ENCODE data around the gene GPT2.
"Not testable (repeated sequence)": the region's sequence is repeated elsewhere in the genome, so short reads cannot be mapped to it uniquely, and the experiment has no call there.

GPT2 gene

DNA sequence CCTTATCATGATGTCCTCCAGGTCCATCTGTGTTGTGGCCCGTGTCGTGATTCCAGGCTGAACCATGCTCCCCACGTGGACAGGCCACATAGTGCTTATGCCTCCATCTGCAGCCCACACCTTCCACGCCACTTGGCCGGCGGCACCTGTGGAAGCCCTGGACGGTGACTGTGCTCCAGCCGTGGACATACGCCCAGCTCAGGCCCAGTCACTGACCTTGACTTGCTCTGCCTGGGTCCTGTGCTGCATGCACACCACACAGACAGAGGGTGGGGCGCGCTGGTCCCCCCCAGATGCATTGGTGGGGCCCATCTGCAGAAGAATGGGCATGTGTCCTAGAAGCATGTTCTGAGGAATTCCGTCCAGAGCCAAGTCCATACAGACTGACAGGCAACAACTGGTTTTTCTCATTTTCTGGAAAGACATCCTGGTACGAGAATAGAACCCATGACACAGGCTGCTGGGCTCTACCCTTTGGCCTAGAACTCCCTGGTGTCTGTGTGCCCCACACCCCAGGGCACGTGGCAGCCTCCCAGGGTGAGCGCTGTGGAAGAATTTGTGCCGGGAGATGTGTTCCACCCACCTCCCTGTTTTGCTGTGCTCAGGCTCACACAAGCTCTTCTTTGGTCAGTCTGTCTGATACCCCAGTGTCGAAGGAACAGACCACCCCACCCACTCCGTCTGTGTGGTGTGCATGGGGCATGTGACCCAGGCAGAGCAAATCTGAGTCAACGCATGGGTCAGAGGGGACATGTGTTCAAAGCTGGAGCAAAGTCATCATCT lies 39.5 kb downstream of the GPT2 start:
- no peak for DNase-seq

DNA sequence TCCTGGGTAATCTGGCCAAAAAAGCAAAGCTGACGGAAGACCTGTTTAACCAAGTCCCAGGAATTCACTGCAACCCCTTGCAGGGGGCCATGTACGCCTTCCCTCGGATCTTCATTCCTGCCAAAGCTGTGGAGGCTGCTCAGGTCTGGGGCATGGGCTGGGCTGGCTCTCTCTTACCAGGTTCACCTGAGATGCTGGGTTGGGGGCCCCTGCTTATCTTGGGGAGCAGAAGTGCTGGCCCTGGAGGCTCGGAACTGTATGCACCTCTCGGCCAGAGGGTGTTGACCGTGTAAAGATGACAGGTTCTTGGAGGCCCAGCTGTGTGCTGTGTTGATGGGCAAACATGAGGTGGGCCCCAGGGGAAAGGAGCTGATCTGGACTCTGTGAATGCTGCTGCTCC lies 40.2 kb downstream of the GPT2 start:
- no peak for DNase-seq

DNA sequence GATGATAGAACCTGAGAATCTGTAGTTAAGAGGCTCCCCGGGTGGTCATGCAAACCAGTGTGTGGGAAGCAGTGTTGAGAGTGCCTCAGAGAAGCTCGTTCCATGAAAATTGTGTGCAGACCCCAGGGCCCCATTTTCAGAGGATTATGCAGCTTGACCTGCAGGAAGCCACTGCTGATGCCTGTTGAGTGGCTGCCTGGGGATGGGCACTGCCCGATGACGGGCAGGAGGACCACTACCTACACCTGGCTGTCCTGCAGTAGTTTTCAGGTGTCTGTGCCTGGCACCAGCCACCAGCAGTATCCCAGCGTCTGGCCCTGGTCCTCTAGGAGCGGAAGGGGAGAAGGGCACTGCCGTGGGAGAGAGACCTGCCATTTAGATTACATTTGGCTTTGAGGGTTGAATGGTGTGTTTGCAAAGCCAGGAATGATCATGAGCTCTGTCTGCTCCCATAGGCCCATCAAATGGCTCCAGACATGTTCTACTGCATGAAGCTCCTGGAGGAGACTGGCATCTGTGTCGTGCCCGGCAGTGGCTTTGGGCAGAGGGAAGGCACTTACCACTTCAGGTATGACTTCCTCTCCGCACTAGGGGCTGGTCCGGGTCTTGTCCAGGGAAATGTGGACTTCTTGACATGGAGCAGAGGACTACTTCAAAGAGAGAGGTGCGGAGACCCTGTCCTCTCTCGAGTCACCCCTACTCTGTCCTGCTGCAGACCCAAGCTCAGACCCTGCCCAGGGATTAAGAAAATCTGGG lies 42.5 kb downstream of the GPT2 start:
- DNase-seq, result no peak

DNA sequence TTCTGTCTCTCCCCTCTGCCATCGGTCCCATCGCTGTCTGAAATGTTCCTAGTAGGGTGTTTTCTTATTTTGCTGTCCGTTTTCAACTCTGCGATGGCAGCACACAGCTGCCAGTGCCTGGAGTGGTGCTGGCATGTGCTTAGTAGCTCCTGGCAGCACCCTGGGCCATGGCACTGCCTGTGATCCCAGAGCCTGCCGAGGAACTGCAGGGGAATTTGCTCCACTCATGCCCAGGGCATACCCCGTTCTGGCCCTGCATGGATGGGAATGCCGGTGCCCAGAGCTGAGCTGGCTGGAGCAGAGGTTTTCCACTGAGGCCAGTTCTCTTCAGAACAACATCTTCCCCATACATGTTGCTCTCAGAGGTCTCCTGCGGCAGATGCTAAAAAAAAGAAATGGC lies 43.1 kb downstream of the GPT2 start:
- DNase-seq, result no peak

DNA sequence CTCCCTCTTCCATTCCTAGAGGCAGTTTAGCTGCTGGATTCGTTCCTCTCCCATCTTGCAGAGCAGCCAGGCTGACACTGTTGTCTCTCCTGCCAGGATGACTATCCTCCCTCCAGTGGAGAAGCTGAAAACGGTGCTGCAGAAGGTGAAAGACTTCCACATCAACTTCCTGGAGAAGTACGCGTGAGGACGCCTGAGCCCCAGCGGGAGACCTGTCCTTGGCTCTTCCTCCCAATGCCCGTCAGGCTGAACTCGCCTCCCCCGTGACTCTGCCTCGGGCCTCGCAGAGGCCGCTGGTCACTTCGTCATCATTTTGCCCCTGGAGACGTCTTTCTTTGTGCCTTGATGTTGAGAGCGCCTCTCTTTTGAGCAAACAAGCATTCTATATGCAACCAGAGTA lies 44.6 kb downstream of the GPT2 start:
- no peak for DNase-seq

DNA sequence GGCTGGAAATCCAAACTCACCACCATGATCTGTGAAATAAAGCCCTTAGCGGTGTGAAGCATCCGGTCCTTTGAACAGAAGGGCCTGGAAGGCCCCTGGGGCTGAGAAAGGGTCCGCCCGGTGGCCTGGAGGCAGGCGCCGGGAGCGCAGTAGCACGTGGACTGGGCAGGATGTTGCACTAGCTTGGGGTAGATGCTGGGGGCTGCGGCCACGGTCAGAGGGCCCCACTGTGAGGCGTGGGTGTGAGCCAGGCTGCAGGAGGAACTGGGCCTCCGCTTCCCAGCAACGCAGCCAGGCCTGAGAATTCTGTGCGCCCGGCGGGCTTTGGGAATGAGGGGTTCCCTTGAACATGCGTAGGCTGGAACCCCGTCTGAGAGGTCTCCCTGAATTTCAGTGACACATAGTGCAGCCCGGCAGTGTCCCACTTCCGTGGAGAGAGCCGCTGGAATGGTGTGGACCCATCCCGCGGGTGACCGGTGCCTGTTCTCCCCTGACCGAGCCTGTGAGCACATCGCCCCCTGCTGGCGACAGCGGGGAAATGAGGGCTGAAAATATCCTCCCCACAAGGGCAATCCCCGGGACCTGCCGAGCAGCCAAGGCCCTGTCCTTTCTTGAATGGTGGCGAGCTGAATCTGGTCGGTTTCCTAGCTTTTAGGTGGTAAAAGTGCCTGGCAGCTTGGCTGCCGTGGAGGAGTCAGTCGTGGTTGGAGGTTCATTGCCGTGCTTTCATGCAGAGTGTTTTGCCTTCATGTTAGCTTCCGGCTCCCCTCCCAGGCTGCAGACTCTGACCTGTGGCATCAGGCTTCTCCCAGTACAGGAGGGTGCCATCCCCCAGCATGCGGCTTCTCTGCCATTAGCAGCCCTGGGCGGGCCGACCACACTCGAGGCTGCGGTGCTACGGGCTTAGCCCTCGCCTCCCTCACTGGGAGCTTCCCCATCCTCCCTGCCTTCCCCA lies 45.5 kb downstream of the GPT2 start:
- peak in 1 of 2 experiments; percentile 15 for DNase-seq

DNA sequence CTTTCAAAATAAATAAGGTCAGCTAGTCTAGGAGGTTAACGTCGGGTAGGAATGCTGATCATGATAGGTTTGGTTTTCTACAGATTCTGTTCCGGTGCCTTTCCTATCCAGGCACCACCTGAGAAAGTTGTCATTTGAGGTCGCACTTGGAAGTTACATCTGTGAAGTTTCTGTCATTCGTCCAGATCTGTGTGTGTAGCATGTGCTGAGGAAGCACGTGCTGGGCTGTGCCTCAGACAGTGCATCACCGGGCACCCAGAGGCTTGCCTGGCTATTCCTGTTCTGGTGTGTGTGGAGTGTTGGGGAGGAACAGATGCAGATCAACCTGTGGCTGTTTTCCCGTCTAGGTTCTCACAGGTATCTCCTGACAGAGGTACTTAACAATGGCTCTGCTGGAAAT lies 46.7 kb downstream of the GPT2 start:
- no peak for DNase-seq

DNA sequence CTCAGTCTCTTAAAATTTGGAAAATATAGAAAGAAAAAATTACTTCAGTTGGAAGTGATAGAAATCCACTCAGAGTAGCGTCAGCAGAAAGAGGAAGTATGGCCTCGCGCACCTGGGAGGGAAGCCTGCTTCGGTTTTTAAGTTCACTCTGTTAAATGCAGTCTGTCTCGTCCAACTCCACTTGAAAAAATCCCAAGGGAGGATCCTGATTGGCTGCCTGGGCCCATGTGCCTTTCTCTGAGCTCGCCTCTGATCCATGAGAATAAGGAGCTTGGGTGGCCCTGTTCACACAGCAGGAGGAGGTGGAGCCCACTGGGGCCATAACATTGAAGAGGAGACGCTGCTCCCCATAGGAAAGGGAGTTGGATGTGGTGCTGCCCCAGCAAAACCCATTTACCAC lies 48.6 kb downstream of the GPT2 start:
- DNase-seq, result no peak

DNA sequence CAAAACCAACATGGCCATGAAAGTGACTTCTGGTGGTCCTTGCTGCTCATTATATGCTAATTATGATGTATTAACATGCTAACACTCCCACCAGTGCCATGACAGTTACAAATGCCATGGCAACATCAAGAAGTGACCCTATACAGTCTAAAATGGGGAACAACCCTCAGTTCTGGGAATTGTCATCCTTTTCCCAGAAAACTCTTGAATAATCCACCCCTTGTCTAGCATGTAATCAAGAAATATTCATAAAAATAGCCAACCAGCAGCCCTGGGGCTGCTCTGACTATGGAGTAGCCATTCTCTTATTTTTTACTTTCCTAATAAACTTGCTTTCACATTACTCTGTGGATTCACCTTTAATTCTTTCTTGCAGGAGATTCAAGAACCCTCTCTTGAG lies 53.4 kb downstream of the GPT2 start:
- no peak for DNase-seq

DNA sequence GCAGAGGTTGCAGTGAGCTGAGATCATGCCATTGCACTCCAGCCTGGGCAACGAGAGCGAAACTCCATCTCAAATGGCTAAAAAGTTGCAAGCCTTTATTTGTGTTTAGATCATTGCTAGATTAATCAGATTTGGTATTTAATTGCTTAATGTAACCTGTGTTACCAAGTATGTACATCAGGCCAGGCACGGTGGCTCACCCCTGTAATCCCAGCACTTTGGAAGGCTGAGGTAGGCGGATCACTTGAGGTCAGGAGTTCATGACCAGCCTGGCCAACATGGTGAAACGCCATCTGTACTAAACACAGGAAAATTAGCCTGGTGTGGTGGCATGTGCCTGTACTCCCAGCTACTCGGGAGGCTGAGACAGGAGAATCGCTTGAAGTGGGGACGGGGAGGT lies 60.6 kb downstream of the GPT2 start:
- not testable (repeated sequence) for DNase-seq

DNA sequence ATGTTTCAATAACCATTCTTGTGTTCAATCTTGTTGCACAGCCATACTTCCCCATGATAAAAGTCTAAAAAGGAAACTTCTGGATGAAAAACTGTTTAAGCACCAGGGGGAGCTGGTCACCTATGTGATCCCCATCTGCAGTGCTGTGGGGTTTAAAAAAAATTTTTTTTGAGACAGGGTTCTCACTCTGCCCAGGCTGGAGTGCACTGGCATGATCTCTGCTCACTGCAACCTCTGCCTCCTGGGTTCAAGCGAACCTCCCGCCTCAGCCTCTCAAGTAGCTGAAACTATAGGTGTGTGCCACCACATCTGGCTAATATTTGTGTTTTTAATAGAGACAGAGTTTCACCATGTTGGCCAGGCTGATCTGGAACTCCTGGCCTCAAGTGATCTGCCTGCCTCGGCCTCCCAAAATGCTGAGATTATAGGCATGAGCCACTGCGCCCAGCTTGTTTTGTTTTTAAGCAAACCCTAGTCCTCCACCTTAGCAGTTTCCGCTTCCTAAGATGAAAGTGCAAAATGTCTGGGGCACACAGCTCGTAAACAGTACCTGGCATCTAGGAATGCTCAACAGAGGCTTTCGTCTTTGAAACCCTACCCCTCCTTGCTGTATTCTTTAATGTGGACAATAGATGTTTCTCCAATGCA lies 63.9 kb downstream of the GPT2 start:
- peak in 1 of 2 experiments; percentile 7 for DNase-seq

DNA sequence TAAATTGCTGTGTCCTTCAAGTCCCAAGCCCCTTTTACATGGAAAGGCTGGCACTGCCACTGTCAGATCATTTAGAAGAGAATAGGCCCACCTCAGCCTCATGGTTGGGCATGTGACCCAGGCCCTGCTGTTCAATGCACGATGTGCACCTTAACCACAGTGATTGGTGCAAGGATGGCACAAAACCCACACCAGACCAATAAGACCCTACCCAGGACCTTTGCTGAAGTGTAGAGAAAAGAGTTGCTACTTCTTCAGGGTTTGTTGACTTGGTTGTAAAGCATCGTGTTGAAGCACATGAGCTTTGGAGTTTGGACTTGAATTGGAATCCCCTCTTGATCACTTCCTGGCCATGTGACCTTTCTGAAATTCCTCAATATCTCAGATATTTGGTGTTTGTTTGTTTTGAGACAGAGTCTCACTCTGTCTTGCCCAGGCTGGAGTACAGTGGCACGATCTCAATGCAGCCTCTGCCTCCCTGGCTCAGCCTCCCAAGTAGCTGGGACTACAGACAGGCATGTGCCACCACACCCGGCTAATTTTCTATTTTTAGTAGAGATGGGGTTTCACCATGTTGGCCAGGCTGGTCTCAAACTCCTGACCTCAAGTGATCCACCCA lies 64.5 kb downstream of the GPT2 start:
- DNase-seq, result no peak

DNA sequence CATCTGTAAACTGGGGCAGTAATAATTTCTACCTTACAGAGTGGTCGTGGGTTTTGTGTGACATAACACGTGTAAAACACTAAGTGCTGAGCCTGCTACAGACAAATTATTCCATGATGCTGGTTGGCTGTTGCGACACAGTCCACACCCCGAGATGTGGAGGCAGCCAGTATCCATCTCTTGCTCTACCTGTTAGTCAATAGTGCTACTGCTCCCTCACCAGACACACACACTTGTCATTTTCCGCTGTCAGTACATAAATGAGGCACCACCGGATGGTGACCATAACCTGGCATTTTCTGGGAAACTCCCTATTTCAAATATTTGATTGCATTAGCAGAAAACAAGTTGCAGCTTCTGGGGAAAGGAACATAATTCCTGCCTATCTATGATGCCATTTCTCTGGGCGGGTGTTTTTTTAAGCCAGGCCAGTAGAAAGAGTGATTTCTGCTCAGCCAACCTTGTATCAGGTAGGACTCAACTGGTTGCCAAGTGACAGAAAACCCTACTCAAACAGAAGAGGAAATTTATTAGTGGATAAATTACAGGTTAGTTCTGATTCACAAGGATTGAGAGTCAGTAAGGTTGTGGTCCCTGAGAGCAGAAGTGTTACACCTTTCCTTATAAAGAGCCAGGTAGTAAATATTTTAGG lies 65.2 kb downstream of the GPT2 start:
- peak in 1 of 2 experiments; percentile 20 for DNase-seq

DNA sequence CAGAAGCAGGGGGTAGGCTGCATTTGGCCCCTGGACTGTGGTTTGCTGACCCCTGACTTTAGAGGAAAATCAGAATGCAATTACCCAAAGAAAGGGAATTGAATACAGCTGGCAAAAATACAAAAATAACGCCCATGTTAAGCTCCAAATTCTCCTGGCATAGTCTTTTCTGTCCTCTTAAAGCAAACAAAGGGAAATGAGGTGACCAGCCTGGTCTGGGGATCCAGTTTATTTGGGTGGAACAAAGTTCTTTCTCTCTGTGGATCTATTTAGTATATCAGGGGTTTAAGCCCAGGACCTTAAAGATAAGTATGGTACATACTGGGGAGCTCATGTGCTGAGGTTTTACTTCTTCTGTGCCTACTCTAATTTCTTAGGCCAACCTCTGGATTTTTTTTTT lies 65.8 kb downstream of the GPT2 start:
- no peak for DNase-seq

DNA sequence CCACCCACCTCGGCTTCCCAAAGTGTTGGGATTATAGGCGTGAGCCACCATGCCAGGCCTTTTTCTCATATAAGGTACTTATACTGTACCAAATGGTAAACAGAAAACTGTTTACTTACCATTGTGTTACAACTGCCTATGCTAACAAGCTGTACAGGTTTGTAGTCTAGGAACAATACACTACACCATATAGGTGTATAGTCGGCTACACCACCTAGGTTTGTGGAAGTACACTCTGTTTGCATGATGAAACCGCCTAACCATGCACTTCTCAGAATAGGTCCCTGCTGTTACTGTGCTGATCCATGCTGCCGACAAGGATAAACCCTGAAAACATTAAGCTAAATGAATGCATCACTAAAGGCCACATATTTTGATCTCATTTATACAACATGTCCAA lies 70.4 kb downstream of the GPT2 start:
- DNase-seq, result no peak

DNA sequence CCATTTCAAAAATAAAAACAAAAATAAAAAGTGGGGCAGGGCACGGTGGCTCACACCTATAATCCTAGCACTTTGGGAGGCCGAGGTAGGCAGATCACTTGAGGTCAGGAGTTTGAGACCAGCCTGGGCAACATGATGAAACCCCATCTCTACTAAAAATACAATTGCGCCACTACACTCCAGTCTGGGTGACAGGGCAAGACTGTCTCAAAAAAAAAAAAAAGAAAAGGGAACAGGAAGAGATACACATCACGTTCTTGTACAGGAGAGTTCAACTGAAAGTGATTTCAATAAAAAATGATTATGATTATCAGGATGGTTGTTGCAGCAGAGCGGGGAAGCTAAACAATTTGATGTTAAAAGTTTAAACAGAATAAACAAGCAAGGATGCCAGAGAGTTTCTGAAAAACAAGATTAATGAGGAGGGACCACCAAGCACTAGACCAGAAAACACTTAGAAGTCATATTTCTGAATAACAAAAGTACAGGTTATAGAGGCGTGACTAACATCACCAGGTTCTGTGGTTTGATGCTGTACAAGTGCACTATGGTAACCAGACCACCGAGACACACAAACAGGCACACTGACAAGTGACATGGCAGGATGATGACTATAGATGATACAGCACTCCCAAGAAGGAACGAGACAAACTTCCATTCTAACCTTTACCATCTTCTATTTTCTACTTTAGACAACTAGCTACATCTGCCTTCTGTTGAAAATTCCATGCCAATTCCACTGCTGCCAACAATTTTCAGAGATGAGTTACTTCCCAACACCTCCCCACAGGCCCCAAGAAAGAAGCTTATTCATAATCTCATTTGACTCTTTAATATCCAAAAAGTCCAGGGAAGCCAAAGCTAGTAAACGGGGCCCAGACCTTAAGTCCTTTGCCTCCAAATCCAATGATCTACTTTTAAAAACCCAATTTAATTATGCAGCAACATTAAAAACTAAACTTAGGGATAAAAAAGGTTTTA lies 77.5 kb downstream of the GPT2 start:
- DNase-seq, result no peak

DNA sequence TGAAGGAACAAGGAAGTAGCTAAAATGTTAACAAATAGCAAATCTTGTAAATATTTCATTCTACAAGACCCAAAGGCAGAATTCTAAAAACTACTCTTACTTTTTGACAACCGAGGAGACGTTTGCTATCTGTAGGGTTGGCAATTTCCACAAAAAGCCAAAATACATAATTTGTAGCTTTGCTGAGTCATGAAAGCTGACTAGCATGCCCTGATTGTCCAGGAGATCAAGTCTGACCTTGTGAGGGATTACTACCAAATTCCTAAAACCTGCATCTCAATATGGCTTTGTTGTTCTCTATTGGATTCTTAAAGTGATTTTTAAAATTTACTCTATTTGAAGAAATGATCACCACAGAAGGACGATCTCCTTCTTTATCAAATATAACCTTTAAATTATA lies 78.5 kb downstream of the GPT2 start:
- DNase-seq, result no peak

DNA sequence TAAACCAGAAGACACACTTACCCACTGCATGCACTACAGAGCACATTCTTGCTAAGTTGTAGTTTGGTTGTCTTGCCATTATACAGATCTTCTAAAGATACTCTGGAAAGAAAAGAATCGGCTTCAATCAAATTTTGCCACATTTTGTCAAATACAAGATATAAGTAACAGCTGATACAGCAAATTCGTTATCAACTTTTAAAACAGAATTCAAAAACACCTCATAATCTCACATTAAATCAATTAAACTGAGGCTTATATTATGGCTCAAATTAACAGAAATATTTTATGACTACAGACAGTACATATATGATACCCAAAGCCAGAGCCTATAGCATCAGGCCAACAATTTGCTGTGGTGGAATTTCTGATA lies 83.9 kb downstream of the GPT2 start:
- DNase-seq, result no peak

DNA sequence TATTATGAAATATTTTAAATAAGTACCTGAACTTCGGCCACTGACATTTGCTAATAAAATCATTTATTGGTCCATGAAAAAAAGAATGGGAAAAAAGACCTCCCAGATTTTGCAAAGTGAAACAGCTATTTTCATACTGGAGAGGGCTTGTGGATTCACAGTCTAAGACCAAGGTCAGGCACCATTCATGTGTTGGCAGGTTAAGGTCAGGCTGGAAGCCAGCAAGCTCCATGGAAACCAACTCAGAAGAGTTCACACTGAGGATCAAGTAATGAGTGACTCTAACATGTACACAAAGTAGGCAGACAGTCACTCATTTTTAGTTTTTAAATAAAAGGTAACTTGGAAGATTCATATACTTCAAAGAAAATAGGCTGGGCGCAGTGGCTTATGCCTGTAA lies 85.9 kb downstream of the GPT2 start:
- DNase-seq, result no peak

DNA sequence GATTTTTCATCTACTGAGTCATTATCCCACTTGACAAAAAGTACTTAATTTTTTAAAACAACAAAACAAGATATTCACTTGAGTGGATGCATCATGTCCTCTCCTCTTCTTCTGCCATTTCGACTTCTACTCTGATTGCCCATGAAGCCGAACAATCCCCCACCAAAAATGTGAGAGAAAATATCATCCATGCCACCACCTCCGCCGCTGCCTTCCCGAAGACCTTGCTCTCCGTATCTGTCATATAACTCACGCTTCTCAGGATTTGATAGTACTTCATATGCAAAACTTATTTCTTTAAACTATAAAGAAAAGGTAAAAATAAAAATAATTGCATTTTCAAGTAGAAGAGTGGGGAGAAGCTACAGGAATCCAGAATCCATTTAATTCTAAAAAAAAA lies 87.1 kb downstream of the GPT2 start:
- no peak for DNase-seq

Data from NCI-H2081 (cell line).